Loucy (cell line): Measurements from ENCODE around the gene RAI14.

Experiments
- EZH2phosphoT487 ChIP-seq: fragments of 200-600 bp; IDR thresholded peaks from 2 replicates; pipeline ENCODE4 v1.6.1; 2018; ENCODE audit warnings: antibody characterized with exemption, mild to moderate bottlenecking, moderate library complexity, borderline replicate concordance
- TF ChIP-seq, protein P1 (sequence below): fragments of 200-600 bp; sonication (generic); conservative IDR thresholded peaks from 2 replicates; pipeline ENCODE4 v1.5.1; 2014; ENCODE audit warnings: mild to moderate bottlenecking, antibody characterized with exemption, low read length

DNA sequence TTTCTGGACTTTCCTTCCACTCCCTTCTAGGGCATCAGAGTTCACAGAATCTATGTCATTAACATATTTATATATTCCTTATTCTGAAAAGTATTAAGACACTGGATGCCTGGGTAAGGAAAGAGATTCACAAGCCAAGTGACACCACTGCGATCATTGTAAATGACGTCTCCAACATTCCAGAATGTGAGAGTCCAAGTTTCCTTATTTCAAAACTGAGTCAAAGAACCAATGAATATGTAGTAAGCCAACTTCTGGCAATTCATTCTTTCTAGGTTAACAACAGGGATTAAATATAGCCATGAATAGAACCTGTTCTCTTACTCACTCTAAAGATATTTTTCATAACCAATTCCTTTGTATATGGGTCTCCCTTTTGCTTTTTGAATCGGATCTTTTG is 18.1 kb downstream of the RAI14 start:
- TF ChIP-seq, protein P1, sequence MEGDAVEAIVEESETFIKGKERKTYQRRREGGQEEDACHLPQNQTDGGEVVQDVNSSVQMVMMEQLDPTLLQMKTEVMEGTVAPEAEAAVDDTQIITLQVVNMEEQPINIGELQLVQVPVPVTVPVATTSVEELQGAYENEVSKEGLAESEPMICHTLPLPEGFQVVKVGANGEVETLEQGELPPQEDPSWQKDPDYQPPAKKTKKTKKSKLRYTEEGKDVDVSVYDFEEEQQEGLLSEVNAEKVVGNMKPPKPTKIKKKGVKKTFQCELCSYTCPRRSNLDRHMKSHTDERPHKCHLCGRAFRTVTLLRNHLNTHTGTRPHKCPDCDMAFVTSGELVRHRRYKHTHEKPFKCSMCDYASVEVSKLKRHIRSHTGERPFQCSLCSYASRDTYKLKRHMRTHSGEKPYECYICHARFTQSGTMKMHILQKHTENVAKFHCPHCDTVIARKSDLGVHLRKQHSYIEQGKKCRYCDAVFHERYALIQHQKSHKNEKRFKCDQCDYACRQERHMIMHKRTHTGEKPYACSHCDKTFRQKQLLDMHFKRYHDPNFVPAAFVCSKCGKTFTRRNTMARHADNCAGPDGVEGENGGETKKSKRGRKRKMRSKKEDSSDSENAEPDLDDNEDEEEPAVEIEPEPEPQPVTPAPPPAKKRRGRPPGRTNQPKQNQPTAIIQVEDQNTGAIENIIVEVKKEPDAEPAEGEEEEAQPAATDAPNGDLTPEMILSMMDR: no peak
- no peak for TF ChIP-seq EZH2phosphoT487
